CD4-positive, alpha-beta T cell treated with Interleukin-4 for 4 hours (primary cell): ENCODE results near the gene LAMA4.

Experiments
- DNase-seq: peaks from one replicate; pipeline ENCODE4 v3.0.0-alpha.2; 2020

The LAMA4 gene, protein sequence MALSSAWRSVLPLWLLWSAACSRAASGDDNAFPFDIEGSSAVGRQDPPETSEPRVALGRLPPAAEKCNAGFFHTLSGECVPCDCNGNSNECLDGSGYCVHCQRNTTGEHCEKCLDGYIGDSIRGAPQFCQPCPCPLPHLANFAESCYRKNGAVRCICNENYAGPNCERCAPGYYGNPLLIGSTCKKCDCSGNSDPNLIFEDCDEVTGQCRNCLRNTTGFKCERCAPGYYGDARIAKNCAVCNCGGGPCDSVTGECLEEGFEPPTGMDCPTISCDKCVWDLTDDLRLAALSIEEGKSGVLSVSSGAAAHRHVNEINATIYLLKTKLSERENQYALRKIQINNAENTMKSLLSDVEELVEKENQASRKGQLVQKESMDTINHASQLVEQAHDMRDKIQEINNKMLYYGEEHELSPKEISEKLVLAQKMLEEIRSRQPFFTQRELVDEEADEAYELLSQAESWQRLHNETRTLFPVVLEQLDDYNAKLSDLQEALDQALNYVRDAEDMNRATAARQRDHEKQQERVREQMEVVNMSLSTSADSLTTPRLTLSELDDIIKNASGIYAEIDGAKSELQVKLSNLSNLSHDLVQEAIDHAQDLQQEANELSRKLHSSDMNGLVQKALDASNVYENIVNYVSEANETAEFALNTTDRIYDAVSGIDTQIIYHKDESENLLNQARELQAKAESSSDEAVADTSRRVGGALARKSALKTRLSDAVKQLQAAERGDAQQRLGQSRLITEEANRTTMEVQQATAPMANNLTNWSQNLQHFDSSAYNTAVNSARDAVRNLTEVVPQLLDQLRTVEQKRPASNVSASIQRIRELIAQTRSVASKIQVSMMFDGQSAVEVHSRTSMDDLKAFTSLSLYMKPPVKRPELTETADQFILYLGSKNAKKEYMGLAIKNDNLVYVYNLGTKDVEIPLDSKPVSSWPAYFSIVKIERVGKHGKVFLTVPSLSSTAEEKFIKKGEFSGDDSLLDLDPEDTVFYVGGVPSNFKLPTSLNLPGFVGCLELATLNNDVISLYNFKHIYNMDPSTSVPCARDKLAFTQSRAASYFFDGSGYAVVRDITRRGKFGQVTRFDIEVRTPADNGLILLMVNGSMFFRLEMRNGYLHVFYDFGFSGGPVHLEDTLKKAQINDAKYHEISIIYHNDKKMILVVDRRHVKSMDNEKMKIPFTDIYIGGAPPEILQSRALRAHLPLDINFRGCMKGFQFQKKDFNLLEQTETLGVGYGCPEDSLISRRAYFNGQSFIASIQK (N-terminal part only)

DNA sequence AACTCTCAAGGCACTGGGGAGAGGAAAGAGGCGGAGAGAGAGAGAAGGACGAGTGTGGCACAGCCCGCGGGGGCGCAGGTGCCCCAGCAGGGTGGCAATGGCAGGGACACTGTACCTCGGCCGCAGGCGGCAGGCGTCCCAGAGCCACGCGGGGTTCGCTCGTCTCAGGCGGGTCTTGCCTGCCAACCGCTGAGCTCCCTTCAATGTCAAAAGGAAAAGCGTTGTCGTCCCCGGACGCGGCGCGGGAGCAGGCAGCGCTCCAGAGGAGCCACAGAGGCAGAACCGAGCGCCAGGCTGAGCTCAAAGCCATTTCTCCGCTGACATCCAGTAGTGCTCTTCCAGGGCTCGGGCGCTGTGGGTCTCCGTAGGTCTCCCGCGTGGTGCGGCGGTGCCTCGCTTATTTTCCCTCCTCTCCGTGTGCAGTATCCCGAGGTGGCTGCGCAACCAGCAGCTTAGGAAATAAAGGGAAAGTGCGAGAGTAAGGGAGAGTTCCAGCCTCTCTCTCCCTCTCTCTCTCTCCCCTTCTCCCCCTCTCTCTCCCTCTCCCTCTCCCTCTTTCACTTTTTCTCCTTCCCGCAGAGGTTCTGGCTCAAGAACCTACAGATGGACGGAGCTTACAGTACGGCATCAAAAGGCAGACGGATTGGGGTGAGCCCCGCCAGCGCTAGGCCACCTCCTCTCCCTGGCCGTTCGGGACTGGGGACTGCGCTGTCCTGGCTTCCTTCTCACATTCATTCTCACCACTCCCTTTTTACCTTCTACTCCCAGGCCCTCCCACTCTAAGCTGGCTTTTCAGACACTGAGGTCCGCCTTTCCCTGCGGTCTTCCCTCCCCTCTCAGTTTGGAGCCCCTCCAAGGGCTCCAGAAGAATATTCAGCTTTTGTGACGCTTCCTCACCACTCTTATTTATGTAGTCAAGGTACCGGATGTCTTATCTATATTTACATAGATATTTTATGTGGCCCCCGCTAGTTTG lies at the start of gene LAMA4:
TSS of gene LAMA4 (minus strand) at position 727 of the 976 bp plus-strand sequence. CDS start at position 310, 417 bp downstream.
- DNase-seq = no peak

DNA sequence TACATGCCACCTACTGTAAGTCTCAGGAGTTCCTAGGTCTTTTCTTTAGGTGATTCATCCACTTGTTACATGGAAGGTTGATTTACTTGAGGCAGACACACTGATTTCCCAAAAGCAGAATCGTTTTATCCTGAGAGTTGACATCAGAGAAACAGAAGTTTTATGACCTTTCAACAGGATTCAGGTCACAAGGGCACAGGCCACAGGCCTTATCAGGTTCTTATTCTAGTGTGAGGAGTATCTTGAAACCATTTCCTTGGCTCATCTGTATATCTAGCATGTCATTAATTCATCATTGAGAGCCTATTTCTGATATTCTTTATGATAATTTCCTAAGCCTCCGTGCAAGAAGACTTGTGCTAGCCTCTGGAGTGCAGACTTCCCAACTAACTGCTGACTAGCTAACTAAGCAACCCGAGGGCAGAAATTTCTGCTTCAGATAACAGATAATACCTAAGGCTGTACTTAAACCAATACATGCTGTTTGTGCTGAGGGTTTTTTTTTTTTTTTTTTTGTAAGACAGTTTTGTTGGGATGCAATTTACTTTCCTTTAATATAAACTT lies 47.9 kb upstream of the LAMA4 start:
- DNase-seq = no peak

DNA sequence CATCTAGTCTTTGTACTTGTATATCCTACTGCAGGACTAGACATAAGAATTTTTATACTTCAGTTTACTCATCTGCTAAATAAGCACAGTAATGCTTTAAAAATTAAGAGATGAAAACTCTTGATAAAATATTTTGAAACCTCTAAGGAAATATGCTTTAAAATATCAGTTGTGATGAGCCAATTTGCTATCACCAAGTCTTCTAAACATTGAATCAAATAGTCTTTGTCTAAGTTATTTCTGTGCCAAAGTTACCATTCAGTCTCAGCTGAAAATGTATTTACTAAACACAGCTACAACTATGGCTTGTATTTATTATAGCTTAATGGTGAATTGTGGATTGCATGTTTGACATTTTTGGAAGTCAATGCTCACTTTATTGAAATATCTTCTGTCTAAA lies 46.5 kb upstream of the LAMA4 start:
- no peak for DNase-seq

DNA sequence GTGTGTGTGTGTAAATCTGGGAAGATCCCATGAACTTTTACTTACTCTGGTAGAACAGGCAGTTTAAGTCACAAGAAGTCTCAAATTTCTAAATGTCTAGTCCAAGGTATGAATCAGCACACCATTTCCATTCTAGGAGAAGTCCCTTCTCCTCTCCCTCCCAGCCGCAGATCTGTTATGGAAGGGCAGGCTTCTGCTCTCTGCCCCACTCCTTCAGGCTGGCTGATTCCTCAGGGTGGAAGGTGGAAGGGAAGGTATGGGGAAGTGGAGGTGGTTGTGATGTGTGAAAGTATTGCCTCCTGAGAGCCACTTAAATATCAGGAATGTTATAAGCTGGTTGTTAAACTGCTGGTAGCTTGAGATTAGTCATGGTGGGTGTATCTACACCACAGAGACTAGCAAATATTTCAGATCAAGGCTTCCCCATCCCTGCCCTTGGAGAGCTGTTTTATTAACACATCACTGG lies 44.5 kb upstream of the LAMA4 start:
- no peak for DNase-seq

DNA sequence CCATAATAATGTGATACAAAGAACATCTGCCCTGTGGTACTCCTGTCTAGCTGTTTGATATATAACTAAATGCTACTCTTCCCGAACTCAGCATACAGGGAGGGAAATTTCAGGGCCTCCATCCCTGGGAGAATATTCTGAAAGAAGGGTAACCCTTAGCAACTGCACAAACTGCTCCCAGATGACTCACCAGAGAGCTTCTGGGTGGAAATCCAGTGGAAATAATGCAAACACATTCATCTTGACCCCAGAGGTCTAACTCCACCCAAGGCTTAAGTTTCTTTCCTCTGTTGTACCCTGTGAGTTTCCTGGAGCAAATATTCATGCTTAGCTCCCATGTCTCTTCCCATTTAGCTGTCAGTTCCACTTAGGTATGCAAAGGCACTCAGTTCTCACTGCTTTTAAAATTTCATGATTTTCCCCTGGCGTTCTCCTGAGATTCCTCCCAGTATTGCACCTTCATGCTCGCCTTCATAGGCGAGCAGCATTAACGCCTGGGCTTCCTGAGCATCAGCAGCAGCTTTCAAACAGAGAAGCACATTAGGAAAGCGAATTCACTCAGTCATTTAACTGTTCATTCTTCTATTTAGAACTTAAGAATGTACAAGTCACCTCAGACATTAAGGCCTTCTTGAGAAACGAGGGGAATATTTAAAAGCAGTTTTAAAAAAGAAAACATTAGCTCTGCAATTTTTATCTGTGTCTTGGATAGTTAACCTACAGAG lies 43.8 kb upstream of the LAMA4 start:
- DNase-seq = no peak

DNA sequence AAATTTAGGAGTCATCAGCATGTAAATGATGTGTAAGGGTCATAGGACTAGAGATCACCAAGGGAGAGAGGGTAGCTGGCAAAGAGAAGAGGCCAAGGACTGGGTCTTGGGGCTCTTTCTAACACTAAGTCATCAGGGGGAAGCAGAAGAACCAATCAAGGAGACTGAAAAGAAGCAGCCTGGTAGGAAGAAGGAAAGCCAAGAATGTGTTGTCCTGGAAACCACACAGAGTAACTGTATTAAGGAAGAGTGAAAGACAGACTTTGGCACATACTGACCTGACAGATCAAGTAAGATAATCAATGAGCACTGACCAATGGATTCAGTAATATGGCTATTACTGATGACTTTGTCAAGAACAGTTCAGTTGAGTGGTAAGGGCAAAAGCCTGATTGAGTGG lies 42.3 kb upstream of the LAMA4 start:
- no peak for DNase-seq

DNA sequence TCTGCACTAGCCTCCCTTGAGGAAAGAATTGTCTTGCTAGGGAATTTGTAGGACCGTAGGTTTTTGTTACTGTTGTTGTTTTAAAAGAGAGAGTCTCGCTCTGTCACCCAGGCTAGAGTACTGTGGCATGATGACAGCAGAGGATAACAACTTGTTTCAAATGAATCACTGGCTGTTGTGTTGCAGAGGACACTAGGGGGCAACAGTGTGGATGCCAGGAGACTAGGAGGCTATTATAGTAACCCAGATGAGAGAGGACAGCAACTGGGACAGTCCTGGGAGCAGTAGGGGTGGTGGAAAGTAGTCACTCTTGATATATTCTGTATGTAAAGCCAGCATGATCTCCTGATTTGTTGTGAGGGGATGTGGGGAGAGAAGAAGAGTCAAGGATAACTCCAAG lies 41.8 kb upstream of the LAMA4 start:
- no peak for DNase-seq

DNA sequence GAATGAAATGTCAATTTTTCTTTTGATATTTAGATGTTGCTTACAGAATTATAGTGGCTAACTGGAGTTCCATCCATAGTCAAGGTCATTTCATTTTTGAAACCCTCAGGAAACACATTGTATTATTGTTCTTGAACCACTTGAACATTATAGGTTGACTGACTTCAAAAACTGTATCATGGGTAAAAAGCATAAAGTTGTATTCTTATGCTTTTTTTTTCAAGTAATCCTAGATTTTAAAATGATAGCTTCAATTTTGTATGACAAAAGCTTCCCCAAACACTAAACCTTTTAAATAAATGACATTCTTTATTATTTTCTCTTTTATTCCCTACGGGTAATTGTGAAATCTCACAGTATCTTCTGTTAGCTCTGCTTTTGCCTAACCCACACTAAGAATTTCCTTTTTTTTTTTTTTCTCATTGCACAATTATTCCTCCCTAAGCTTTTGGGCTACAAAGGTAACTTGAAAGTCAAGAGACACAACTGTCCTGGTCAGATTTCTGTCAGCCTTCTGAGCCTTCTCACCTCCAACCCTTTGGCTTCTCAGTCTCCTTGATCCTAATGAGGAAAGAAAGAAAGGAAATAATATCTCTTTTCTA lies 36.9 kb upstream of the LAMA4 start:
- DNase-seq = no peak

DNA sequence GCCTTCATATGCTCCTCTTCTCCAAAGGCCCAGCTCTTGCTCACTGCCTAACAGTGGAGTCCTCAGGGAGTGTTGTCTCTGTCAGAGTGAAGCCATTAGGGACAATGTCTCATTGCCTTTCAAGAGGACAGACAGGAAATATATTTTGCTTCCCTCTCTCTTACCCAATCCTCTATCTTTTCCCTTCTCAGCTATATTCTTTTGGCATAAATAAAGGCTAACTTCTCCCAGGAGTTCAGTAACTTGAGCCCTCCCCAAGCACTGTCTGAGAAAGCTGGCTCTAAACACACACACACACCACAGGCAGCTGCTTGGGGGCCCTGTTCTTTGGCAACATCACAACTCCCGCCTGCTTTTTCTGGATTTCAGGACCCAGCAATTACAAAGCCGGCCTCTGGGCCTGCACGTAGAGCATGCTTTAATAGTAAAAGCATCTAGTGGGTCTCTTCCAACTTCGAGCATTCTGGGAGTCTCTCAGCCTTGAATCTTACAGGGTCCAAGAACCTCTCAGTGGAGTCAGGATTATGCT lies 34.7 kb upstream of the LAMA4 start:
- DNase-seq = no peak

DNA sequence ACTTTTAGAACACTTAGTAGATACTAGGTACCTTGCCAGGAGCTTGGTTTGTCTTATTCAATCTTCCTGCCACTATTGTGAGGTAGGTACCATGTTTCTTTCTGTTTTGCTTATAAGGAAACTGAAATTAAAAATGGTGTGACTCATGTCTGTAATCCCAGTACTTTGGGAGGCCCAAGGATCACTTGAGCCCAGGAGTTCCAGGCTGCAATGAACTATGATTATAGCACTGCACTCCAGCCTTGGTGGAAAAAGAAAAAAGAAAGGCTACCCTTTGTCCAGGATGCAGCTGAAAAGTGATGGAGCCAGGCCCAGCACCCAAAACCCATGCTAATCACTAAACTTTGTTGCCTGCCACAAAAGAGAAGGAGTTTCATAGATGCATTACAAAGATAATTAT lies 34.1 kb upstream of the LAMA4 start:
- no peak for DNase-seq

DNA sequence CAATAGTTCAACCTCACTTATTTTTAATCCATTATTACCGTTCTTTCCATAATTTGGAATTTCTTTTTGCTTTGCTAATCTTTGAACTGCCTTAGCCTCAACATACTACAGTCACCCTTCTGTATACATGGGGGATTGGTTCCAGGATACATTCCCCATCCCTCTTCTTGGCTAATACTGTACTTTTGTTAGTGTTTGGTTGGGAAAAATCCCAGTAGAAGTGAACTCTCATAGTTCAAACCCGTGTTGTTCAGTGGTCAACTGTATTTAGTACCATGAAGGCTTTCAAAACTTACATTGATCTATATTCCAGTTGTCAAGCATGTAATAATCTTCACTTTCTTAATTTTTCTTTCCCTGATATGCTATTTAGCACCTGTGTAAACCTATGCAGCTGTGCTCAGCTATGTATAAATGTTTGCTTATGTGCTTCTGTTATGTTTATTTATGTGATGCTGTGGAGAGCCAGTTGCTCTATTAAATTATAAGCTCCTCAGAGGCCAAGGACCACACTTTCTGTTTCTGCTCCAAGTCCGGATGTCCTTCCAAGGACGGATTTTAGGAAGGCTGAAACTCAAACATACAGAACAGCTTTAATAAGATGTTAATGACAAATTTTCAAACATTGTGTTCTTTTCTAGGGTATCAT lies 33.3 kb upstream of the LAMA4 start:
- no peak for DNase-seq

DNA sequence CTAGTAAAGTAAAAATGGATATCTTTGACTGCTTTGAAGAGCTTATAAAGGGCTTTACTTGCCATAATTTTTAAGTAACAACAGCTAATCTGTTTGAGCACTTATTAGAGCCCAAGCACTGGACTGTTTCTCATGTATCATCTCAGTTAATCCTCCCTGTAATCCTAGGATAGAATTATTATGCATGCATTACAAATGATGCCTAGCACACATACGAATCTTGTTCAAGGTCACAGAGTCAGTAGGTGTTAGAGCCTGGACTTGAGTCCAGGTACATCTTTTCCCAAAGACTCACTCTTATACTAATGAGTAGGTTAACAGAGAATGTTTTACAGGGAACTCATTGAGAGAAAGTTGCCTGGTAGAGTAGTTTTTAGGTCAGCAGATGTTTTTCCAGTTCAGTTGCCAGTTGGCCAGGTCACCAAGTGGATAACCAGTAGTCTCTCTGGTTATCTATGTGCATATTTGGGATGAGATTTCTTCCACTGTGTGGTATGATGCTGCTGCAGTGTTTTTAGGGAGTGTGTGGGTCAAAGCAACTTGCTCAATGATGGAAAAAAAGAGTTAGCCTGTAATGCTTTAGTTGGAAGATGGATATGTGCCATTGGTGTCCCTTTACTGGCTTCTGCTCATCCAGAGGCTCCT lies 32.3 kb upstream of the LAMA4 start:
- no peak for DNase-seq

DNA sequence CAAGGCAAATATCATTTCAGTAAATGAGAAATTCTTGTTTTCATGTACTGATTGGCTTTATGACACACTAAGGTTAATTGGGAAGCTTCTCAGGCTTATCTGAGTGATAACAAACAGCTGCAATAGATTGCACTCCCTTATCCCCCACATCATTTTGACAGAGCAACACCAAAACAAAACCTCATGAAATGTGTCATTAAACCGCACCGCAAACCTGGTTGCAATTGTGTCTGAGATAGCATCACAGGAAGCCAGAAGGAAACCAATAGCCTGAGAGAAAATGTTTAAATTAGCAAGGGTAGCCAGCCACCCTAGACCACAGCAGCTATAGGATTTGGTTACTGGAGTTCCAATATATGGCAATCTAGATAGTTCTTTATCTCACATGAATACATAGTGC lies 31.6 kb upstream of the LAMA4 start:
- peak; percentile 43 for DNase-seq

DNA sequence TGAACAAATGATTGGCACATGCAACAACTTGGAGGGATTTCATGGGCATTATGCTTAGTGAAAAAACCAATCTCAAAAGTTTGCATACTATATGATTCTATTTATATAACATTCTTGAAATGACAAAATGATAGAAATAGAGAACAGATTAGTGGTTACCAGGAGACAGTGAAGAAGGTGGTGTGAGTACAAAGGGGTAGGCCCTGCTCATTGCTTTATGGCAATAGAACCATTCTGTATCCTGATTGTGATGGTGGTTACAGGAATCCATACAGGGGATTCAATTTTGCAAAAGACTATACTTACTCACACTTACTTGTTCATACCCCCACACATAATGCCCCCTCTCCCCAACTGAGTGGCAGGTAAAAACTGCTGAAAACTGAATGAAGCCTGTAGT lies 30.2 kb upstream of the LAMA4 start:
- no peak for DNase-seq

DNA sequence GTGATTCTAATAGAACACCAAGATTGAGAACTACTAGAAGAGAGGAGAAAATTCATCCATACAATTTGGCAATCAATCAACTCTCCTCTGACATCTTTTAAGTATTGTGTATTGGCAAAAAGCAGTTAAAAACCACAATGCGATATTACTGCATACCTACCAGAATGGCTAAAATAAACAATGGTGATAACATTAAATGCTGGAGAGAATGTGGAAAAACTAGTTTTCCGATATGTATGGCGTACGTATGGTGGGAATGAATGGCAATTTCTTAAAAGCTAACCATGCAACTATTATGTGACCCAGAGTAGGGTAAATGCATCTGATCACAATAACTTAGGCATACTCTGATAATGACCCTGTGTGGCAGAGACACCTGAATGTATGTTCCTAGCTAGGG lies 29.3 kb upstream of the LAMA4 start:
- no peak for DNase-seq

DNA sequence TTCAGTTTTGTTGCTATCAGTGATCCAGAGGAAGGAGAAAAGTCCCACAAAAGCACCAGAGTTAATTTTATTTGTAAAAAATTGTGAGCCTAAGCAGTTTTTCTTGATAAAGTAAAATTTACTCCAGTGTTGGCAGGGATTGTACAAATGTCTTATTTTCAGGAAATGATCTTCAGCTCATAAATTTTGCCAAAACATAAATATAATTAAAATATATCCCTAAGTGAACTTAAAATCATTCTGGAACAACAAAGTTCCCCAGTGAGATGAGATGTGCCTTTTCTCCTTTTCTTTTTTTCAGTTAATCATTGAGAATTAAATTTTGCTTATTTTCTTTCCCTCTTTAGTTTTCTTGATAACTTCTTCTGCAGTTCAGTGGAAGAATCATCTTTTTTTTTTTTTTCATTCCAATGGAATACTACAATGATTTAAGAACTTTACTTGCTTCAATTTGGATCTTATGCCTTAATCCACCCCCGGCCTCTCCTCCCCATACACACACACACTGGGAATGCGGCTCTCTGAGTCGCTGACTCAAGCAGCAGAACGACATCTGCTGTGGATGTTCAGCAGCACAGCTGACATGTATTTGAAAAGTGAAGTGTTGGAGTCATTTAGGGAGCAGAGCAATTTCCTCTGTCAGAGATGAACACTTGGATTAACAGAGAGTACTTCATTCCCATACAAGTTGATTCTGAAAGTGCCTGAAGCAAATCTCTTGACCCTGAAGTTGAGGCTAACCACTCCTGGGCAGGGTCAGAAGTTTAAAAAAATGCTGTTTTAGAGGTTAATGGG lies 27.7 kb upstream of the LAMA4 start:
- no peak for DNase-seq

DNA sequence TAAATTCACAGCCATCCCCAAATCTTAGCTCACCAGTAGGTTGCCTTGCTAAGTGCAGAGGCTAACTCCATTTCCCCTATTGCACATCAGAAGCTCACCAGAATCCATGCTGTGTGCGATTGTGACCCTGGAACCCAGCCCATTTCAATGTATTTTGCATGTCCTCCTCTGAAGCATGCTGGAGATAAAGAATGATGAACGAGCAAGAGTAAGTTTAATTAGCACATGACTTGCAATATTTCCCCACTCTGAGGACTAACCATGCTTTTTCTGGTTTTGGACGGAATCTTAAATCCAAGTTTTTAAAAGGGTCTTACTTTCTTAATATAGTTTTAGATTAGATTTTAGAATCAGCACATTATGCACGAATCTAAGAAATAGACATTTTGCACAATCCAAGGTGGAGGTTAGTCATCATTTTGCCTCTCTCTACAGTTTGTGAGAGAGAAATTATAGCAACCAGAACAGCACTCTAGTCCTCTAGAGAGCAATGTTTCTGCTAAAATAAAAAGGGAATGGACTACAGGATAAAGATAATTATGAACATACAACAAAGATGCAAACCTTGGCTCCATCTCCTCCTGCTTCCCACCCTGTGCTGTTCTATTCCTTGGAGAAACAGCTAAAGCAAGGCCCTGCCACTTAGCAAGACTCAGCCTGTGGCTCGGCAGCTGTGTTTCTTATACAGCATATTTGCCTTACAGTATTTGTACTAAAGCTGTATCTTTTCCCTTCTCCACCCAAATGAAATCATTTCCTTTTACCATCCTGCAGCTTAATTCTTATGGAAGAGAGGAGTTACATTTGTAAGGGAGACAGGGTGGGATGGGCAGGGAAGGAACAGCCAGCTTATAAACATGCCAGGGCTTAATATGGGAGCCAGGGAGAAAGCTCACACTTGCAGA lies 24.9 kb upstream of the LAMA4 start:
- DNase-seq = no peak
